Measurements from ENCODE around the gene ENPP6.

DNA sequence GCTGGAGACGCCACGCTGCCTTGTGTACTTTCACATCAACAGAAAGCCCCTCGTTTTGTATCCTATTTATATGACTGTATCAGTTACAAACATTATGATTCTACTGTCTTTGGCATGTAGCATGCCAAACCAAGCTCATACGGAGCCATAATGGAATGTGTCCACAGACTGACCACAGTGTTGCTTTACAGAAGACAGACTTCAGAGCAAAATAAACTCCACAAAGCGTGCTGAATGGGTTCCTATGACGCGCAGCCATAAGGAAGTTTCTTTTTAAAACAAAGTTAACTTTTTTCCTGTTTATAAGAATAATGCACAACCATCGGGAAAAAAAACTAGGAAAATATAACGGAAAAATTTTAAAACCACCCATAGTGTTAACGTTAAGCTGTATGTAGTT, 176.5 kb downstream of the ENPP6 start:
- TF ChIP-seq, protein P1, sequence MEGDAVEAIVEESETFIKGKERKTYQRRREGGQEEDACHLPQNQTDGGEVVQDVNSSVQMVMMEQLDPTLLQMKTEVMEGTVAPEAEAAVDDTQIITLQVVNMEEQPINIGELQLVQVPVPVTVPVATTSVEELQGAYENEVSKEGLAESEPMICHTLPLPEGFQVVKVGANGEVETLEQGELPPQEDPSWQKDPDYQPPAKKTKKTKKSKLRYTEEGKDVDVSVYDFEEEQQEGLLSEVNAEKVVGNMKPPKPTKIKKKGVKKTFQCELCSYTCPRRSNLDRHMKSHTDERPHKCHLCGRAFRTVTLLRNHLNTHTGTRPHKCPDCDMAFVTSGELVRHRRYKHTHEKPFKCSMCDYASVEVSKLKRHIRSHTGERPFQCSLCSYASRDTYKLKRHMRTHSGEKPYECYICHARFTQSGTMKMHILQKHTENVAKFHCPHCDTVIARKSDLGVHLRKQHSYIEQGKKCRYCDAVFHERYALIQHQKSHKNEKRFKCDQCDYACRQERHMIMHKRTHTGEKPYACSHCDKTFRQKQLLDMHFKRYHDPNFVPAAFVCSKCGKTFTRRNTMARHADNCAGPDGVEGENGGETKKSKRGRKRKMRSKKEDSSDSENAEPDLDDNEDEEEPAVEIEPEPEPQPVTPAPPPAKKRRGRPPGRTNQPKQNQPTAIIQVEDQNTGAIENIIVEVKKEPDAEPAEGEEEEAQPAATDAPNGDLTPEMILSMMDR (conservative IDR thresholded peaks at IDR 0.05; ENCODE audit: low read length): no peak
- no peak for TF ChIP-seq EZH2phosphoT487 (IDR thresholded peaks at IDR 0.05; ENCODE audit: borderline replicate concordance, low read depth, low read length)

Data from OCI-LY7 (cell line).